Ovary (tissue), 3 donors: ENCODE measurements around the gene NPVF.

Experiments used
- CTCF ChIP-seq, 3 donors: fragments of 450-650 bp in 2 of 3; fragments of 200-600 bp in 1 of 3; IDR thresholded peaks; one replicate each; pipeline versions ENCODE4 v1.5.1 to v1.8.0; 2016 to 2022; ENCODE audit warnings: antibody characterized with exemption in 3 of 3, mild to moderate bottlenecking in 1 of 3
- POLR2A ChIP-seq: fragments of 450-650 bp; IDR thresholded peaks from one replicate; pipeline ENCODE4 v1.6.1; 2017; ENCODE audit warnings: antibody characterized with exemption, mild to moderate bottlenecking, moderate library complexity
- donor health status: DM: no; HTN: no; CAD: no.

- TF ChIP-seq CTCF (IDR thresholded peaks at IDR 0.05) (no peak), POLR2A (no peak)
Observed at GRCh38 chr7:25223206-25223605, 5.1 kb downstream of the NPVF start.
